K562 (cell line): ENCODE results near the gene SMIM35. TPM values are rescaled to one million over a fixed set of nuclear protein-coding genes. Genes with fewer than 3 reads are reported as not detected.

ENCODE experiments used
- ATAC-seq: fragments of 200-7000 bp; cut with Tn5 transposase; 3 replicates; pipeline ENCODE4 v1.9.1; 2020; ENCODE audit warnings: moderate library complexity
- BruUV-seq: library from RNA; stranded (reverse); fragments of 400-500 nt; replicated peaks from 2 replicates; lab custom pipeline; 2021; lab: Mats Ljungman, UMichigan
- CTCF ChIA-PET: fragments of 300-600 bp; formaldehyde crosslinking; extraction: SDS; loops from one replicate; lab custom pipeline; 2021; ENCODE audit warnings: low intra/inter-chr PET ratio; lab: Yijun Ruan, JAX
- POLR2A ChIA-PET: fragments of 300-600, 350-650 bp; sonication (Branson Sonifier 250); formaldehyde crosslinking; extraction: SDS; loops from one replicate; lab custom pipeline; 2021; ENCODE audit warnings: antibody characterized with exemption, inconsistent platforms; lab: Yijun Ruan, JAX
- DNase-seq, 4 experiments: peaks; one replicate each; pipeline versions ENCODE4 v3.0.0 to v3.0.0-alpha.2; 2011 to 2018; ENCODE audit warnings: low spot score in 3 of 4, mixed read lengths in 3 of 4; ENCODE audit errors: extremely low read depth in 1 of 4
- FAIRE-seq: peaks from 2 replicates; lab custom pipeline; 2011; peaks lifted over from hg19 to GRCh38; lab: Jason Lieb, UNC
- H2AFZ ChIP-seq: 2 replicates; pipeline ENCODE4 v1.6.0; 2011; ENCODE audit warnings: low read depth, low read length, control low read depth, inconsistent platforms
- H3K27ac ChIP-seq: fragments of 200-600 bp; 3 replicates; pipeline ENCODE4 v1.8.0; 2011; ENCODE audit warnings: low read depth, mild to moderate bottlenecking, control low read depth, inconsistent platforms, low read length, moderate library complexity, mixed read lengths; ENCODE audit errors: extremely low read depth
- H3K27me3 ChIP-seq, 2 experiments: fragments of 300-600 bp in 1 of 2; 2 replicates in 1 of 2; 3 replicates in 1 of 2; pipeline versions ENCODE4 v1.6.0 to v1.8.0; 2011; ENCODE audit warnings: inconsistent platforms in 2 of 2, low read length in 2 of 2, mild to moderate bottlenecking in 1 of 2, mixed read lengths in 1 of 2, moderate library complexity in 1 of 2; ENCODE audit not compliant: control insufficient read depth in 2 of 2, insufficient read depth in 2 of 2
- H3K36me3 ChIP-seq: fragments of 300-600 bp; 3 replicates; pipeline ENCODE4 v1.8.0; 2011; ENCODE audit warnings: mild to moderate bottlenecking, low read length, inconsistent platforms; ENCODE audit not compliant: control insufficient read depth, insufficient read depth
- H3K4me1 ChIP-seq, 2 experiments: fragments of 200-600 bp in 1 of 2; replicated peaks in 1 of 2; 2 replicates in 1 of 2; 3 replicates in 1 of 2; pipeline versions ENCODE4 v1.5.1 to v1.8.0; 2011; ENCODE audit warnings: inconsistent platforms in 2 of 2, low read length in 2 of 2, mild to moderate bottlenecking in 1 of 2, mixed read lengths in 1 of 2, moderate library complexity in 1 of 2; ENCODE audit not compliant: control insufficient read depth in 2 of 2, insufficient read depth in 2 of 2
- H3K4me2 ChIP-seq: 2 replicates; pipeline ENCODE4 v1.6.1; 2011; ENCODE audit warnings: low read length, control low read depth, inconsistent platforms, mixed read lengths; ENCODE audit not compliant: insufficient read depth
- H3K4me3 ChIP-seq: fragments of 200-600 bp; sonication (generic), shearing (Covaris generic); 2 replicates; pipeline ENCODE4 v1.5.1; 2016; ENCODE audit warnings: control low read depth, inconsistent platforms
- H3K79me2 ChIP-seq: fragments of 200-600 bp; 3 replicates; pipeline ENCODE4 v1.8.0; 2011; ENCODE audit warnings: low read length, inconsistent platforms; ENCODE audit not compliant: control insufficient read depth, insufficient read depth
- H3K9ac ChIP-seq, 2 experiments: 2 replicates each; pipeline versions ENCODE4 v1.6.0 to v1.6.1; 2011; ENCODE audit warnings: low read depth in 2 of 2, low read length in 2 of 2, control low read depth in 1 of 2, inconsistent platforms in 1 of 2, mild to moderate bottlenecking in 1 of 2, mixed read lengths in 1 of 2; ENCODE audit not compliant: insufficient read depth in 1 of 2
- H3K9me1 ChIP-seq: one replicate; pipeline ENCODE4 v1.6.0; 2011; ENCODE audit warnings: inconsistent platforms, mild to moderate bottlenecking, low read length, moderate library complexity; ENCODE audit not compliant: control insufficient read depth, insufficient read depth
- H3K9me3 ChIP-seq: replicated peaks from 2 replicates; pipeline ENCODE4 v1.5.1; 2011; ENCODE audit warnings: low read depth, low read length, inconsistent platforms; ENCODE audit not compliant: control insufficient read depth, insufficient read depth
- H4K20me1 ChIP-seq: replicated peaks from 2 replicates; pipeline ENCODE4 v1.6.1; 2011; ENCODE audit warnings: low read length, inconsistent platforms, mixed read lengths; ENCODE audit not compliant: control insufficient read depth, insufficient read depth
- ATF7 ChIP-seq: fragments of 450-650 bp; IDR thresholded peaks from 2 replicates; pipeline ENCODE4 v1.7.1; 2014; ENCODE audit warnings: mild to moderate bottlenecking, moderate library complexity
- BCOR ChIP-seq: fragments of 450-650 bp; IDR thresholded peaks from 2 replicates; pipeline ENCODE4 v1.6.1; 2016
- DIDO1 ChIP-seq: fragments of 450-650 bp; IDR thresholded peaks from 2 replicates; pipeline ENCODE4 v1.6.1; 2016; ENCODE audit warnings: low read depth, missing biosample characterization, missing genetic modification characterization
- PML ChIP-seq: IDR thresholded peaks from 2 replicates; pipeline ENCODE4 v1.6.1; 2012; ENCODE audit warnings: low read length, inconsistent platforms
- RBM25 ChIP-seq: fragments of 200-400 bp; formaldehyde crosslinking; IDR thresholded peaks from 2 replicates; pipeline ENCODE4 v1.6.1; 2018; ENCODE audit warnings: low read length, low read depth, moderate library complexity; ENCODE audit not compliant: severe bottlenecking
- ZFP36 ChIP-seq: fragments of 150-350 bp; IDR thresholded peaks from 2 replicates; pipeline ENCODE4 v1.6.1; 2018; ENCODE audit warnings: low read length, low read depth; ENCODE audit not compliant: partially characterized antibody
- ZKSCAN1 ChIP-seq: fragments of 150-350 bp; IDR thresholded peaks from 2 replicates; pipeline ENCODE4 v1.6.1; 2016; ENCODE audit warnings: low read depth, low read length
- ZNF436 ChIP-seq: fragments of 250-450, 450-650 bp; sonication (Bioruptor Pico); formaldehyde crosslinking; IDR thresholded peaks from 2 replicates; pipeline ENCODE4 v1.7.0; 2020; ENCODE audit warnings: mild to moderate bottlenecking
- WGBS: fragments of 100-300 bp; shearing (Covaris generic); methylation state at CpG from one replicate; pipeline ENCODE4 v1.1.6; 2016; ENCODE audit warnings: low coverage, mixed read lengths; ENCODE audit not compliant: insufficient coverage; ENCODE audit errors: missing lambda C conversion rate; 5-methylcytosine and 5-hydroxymethylcytosine counted together
- in situ Hi-C: fragments of 300-500 bp; cut with MboI; formaldehyde crosslinking; loops from 4 replicates; pipeline ENCODE4 v1.15.0; 2018; ENCODE audit warnings: inconsistent platforms, mixed read lengths
- intact Hi-C: fragments of 100-400 bp; cut with micrococcal nuclease; formaldehyde crosslinking; loops from 2 replicates; pipeline ENCODE4 v1.14.2; 2022
- polyA plus RNA-seq, 8 experiments: library from polyadenylated mRNA; depleted of rRNA in 4 of 8; stranded (reverse) in 5 of 8; unstranded in 3 of 8; fragments of >200 nt; fragmentation: Nextera tagmentation in 2 of 8; fragmentation: Illumina TruSeq in 1 of 8; extraction: Ambion mirVana in 2 of 8; extraction: Trizol in 1 of 8; gene quantifications; 2 replicates each; pipeline versions ENCODE4 v1.2.1 to v1.2.3, GENCODE V29; 2011 to 2014; ENCODE audit warnings: inconsistent platforms in 1 of 8, missing spikeins in 1 of 8
- total RNA-seq, 7 experiments: library from RNA; depleted of rRNA in 6 of 7; stranded (reverse); fragments of >200 nt in 6 of 7; fragmentation: Illumina TruSeq in 2 of 7; extraction: Trizol in 2 of 7; gene quantifications; 2 replicates each; pipeline versions ENCODE4 v1.2.1 to v1.2.3, GENCODE V29; 2011 to 2021; ENCODE audit warnings: low replicate concordance in 1 of 7

SMIM35 gene
- total and polyA plus RNA-seq, 9 of the 15 experiments (the other 6 are each of a cell fraction or from before 2014, with no cell fraction given): 0.03 TPM; not detected in 7

DNA sequence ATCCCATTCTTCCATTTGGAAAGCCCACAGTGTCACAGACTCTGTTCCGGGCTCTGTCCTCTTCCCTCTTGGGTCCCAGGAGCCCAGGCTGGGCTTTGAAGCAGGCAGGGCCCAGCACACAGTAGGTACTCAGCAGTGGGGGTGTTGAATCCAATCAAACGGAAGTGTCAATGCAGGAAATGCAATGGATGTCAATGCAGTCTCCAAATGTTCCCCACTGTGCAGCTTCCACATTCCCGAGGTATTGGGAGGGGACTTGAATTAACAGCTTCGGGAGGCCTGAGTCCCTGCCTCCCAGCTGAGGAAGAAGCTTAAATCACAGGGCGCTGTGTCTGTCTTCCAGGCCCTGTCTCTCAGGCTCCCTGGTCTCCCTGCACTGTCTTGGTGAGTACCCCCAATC lies 21.8 kb upstream of the SMIM35 start:
- no peak overlapping the region for H2AFZ ChIP-seq
- ATAC-seq: no peak
- CTCF ChIA-PET: no interaction called here

DNA sequence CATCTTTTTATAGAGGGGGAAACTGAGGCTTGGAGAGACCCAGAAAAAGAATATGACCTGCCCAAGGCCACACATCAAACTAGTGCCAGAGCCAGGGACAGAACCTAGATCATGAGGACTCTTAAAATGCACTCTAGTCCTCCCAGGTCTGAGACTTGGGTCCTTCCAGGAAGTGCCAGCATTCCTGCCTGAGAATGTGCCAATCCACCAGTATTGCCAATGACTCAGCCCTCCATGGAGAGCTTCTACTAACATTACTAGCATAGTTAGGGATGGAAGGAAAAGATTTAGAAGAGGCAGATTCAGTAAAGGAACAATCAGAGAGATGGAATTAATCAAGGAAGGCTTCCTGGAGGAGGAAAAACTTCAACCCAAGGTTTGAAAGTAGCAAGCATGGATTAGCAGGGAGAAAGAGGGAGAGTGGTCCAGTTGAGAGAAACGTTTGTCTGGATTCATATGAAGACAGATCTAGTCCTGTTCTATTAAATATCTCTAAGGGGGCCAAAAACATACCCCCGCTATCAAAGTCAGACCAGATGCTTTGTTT lies 20.1 kb upstream of the SMIM35 start:
- no peaks in the 10 kb centered on the region; the same call in 1 of the 2 replicates for H4K20me1 ChIP-seq
- DNase-seq (no peak), FAIRE-seq (no peak), ATAC-seq (no peak)
- H3K4me1 ChIP-seq: peaks cover 13 to 33% of the 10 kb centered on the region in 2 experiments
- CTCF ChIA-PET: no interaction called here
- no peaks in the 10 kb centered on the region for H3K9me1 ChIP-seq
- WGBS: 38% methylated on average over 2 of the region's 2 CpGs
- H3K9ac ChIP-seq: no peak overlapping the region
- H3K36me3 ChIP-seq: no peaks in the 10 kb centered on the region
- TF ChIP-seq ZFP36: peak; percentile 98
- TF ChIP-seq BCOR: peak; percentile 53
- 0 out of 2 replicates have a peak, but pooled peaks have one; percentile 6 for TF ChIP-seq ZNF436
- TF ChIP-seq PML: no peak
- TF ChIP-seq RBM25: peak; percentile 79
- TF ChIP-seq ATF7: no peak
- no peak overlapping the region for H2AFZ ChIP-seq
- POLR2A ChIA-PET: no interaction called here
- intact Hi-C loops: no loop called here
- no peak overlapping the region for H3K4me2 ChIP-seq
- BruUV-seq: no TSS peak
- H3K4me3 ChIP-seq: no peak overlapping the region
- in situ Hi-C loops: no loop called here
- H3K27ac ChIP-seq: no peak overlapping the region
- peaks cover 9% of the 10 kb centered on the region; the same call in 2 of the 3 replicates for H3K79me2 ChIP-seq
- no peaks in the 10 kb centered on the region for H3K9me3 ChIP-seq
- no peaks in the 10 kb centered on the region for H3K27me3 ChIP-seq

More for the DNA sequence above, 21.8 kb upstream of the SMIM35 start:
- FAIRE-seq (no peak), DNase-seq (no peak)
- Histone ChIP-seq H3K27ac (no peak overlapping the region), H3K9me1 (no peaks in the 10 kb centered on the region), H3K4me3 (no peak overlapping the region), H3K4me1 (peaks cover 4 to 17% of the 10 kb centered on the region in 2 experiments; a peak in 4 of 5 replicates), H3K4me2 (no peak overlapping the region), H3K79me2 (peaks cover 3% of the 10 kb centered on the region; the same call in 1 of the 3 replicates), H3K9ac (no peak overlapping the region), H3K27me3 (no peaks in the 10 kb centered on the region), H3K36me3 (no peaks in the 10 kb centered on the region)
- POLR2A ChIA-PET: interaction anchor here (1.0 kb wide), 1 partner anchor 13 kb away, joined by 3 read pairs; no protein-coding TSS in a partner anchor
- WGBS: 47% methylated on average over 5 of the region's 5 CpGs
- intact Hi-C loops: no loop called here
- no TSS peak for BruUV-seq
- TF ChIP-seq ZKSCAN1: peak; percentile 73
- TF ChIP-seq DIDO1 (tag): no peak
- TF ChIP-seq, all 486 proteins: peak for 1
- in situ Hi-C loops: no loop called here
- H4K20me1 ChIP-seq: no peaks in the 10 kb centered on the region; the same call in 1 of the 2 replicates
- H3K9me3 ChIP-seq: no peaks in the 10 kb centered on the region
